ENCODE results near the gene NR3C2. TPM values are rescaled to one million over a fixed set of nuclear protein-coding genes. Genes with fewer than 3 reads are reported as not detected.

NR3C2 gene
- total and polyA plus RNA-seq, 10 of the 15 experiments (the other 5 are each of a cell fraction or from before 2014, with no cell fraction given), result 0.05 to 0.11 (median 0.08) TPM; not detected in 4

GRCh38 chr4:148224476-148224875 lies 217.7 kb downstream of the NR3C2 start:
- SMC1A ChIA-PET (ENCODE audit: uncharacterized antibody, unreplicated experiment), result interaction anchor here (0.6 to 1.1 kb wide), 4 partner anchors 11 to 746 kb away, joined by 3 to 5 read pairs (median 3); no protein-coding TSS in a partner anchor
- TF ChIP-seq IKZF2 (IDR thresholded peaks at IDR 0.05) (no peak), CBFB (IDR thresholded peaks at IDR 0.05; ENCODE audit: low read depth) (no peak), NR2F1 (conservative IDR thresholded peaks at IDR 0.05) (no peak), YY1 (IDR thresholded peaks at IDR 0.05; ENCODE audit: low read depth, low read length) (no peak), SIN3A (IDR thresholded peaks at IDR 0.05; ENCODE audit: low read depth, low read length) (no peak), CBX5 (IDR thresholded peaks at IDR 0.05; ENCODE audit: low read depth) (no peak), HCFC1 (IDR thresholded peaks at IDR 0.05; ENCODE audit: low read length) (no peak), SRF (IDR thresholded peaks at IDR 0.05; ENCODE audit: low read depth in 2 of 2, low read length in 2 of 2) (no peak), POLR2AphosphoS5 (IDR thresholded peaks at IDR 0.05; ENCODE audit: low read length) (no peak), RBBP5 (conservative IDR thresholded peaks at IDR 0.05) (no peak), SREBF2 (IDR thresholded peaks at IDR 0.05; ENCODE audit: low read length) (no peak), LARP7 (IDR thresholded peaks at IDR 0.05) (no peak), GABPA (IDR thresholded peaks at IDR 0.05; ENCODE audit: low read depth) (no peak)
- TF ChIP-seq, protein P1, sequence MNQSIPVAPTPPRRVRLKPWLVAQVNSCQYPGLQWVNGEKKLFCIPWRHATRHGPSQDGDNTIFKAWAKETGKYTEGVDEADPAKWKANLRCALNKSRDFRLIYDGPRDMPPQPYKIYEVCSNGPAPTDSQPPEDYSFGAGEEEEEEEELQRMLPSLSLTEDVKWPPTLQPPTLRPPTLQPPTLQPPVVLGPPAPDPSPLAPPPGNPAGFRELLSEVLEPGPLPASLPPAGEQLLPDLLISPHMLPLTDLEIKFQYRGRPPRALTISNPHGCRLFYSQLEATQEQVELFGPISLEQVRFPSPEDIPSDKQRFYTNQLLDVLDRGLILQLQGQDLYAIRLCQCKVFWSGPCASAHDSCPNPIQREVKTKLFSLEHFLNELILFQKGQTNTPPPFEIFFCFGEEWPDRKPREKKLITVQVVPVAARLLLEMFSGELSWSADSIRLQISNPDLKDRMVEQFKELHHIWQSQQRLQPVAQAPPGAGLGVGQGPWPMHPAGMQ (IDR thresholded peaks at IDR 0.05; ENCODE audit: borderline replicate concordance), result no peak
- TF ChIP-seq, protein P2, sequence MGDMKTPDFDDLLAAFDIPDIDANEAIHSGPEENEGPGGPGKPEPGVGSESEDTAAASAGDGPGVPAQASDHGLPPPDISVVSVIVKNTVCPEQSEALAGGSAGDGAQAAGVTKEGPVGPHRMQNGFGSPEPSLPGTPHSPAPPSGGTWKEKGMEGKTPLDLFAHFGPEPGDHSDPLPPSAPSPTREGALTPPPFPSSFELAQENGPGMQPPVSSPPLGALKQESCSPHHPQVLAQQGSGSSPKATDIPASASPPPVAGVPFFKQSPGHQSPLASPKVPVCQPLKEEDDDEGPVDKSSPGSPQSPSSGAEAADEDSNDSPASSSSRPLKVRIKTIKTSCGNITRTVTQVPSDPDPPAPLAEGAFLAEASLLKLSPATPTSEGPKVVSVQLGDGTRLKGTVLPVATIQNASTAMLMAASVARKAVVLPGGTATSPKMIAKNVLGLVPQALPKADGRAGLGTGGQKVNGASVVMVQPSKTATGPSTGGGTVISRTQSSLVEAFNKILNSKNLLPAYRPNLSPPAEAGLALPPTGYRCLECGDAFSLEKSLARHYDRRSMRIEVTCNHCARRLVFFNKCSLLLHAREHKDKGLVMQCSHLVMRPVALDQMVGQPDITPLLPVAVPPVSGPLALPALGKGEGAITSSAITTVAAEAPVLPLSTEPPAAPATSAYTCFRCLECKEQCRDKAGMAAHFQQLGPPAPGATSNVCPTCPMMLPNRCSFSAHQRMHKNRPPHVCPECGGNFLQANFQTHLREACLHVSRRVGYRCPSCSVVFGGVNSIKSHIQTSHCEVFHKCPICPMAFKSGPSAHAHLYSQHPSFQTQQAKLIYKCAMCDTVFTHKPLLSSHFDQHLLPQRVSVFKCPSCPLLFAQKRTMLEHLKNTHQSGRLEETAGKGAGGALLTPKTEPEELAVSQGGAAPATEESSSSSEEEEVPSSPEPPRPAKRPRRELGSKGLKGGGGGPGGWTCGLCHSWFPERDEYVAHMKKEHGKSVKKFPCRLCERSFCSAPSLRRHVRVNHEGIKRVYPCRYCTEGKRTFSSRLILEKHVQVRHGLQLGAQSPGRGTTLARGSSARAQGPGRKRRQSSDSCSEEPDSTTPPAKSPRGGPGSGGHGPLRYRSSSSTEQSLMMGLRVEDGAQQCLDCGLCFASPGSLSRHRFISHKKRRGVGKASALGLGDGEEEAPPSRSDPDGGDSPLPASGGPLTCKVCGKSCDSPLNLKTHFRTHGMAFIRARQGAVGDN (IDR thresholded peaks at IDR 0.05), result no peak
- BruUV-seq (replicated peaks), result no TSS peak

More at GRCh38 chr4:148224476-148224875, 217.7 kb downstream of the NR3C2 start:
- no peaks in the 10 kb centered on the region for H3K4me1 ChIP-seq (ENCODE audit: control insufficient read depth, insufficient read depth, low read length)
- no peaks in the 10 kb centered on the region for H3K79me2 ChIP-seq (ENCODE audit: control insufficient read depth, insufficient read depth, low read length)
- ATAC-seq (no peak), FAIRE-seq (no peak), DNase-seq (ENCODE audit: low read depth, low spot score) (no peak)
- WGBS (ENCODE audit: insufficient coverage, insufficient replicate concordance, low lambda C conversion rate, missing lambda C conversion rate), result 0% methylated on average over 3 of the region's 3 CpGs
- in situ Hi-C loops (cut with MboI), result no loop called here
- no peaks in the 10 kb centered on the region for H3K27me3 ChIP-seq (replicated peaks in 1 of 2; ENCODE audit: control insufficient read depth in 2 of 2, insufficient read depth in 2 of 2, low read length in 1 of 2)
- H3K27ac ChIP-seq (ENCODE audit: control insufficient read depth, insufficient read depth), result no peak overlapping the region
- H3K9ac ChIP-seq (ENCODE audit: control insufficient read depth, insufficient read depth, low read length), result no peak overlapping the region
- H3K9me3 ChIP-seq (replicated peaks; ENCODE audit: control insufficient read depth, insufficient read depth, low read length), result no peaks in the 10 kb centered on the region
- no peak overlapping the region for H3K4me2 ChIP-seq (ENCODE audit: control insufficient read depth, insufficient read depth)
- ChIA-PET RAD21 (ENCODE audit: unreplicated experiment) (no interaction called here), POLR2A (interaction anchor here (0.6 kb wide), 2 partner anchors 26 to 262 kb away, joined by 3 read pairs; no protein-coding TSS in a partner anchor), CTCF (interaction anchor here (0.6 to 1.1 kb wide), 3 partner anchors 11 to 99 kb away, joined by 3 read pairs; no protein-coding TSS in a partner anchor)
- no peaks in the 10 kb centered on the region for H4K20me1 ChIP-seq (ENCODE audit: control insufficient read depth, insufficient read depth)
- intact Hi-C loops (cut with micrococcal nuclease; ENCODE audit: unreplicated experiment), result loop anchor here (1.0 kb wide), 1 partner anchor 16 kb away; no protein-coding TSS in a partner anchor
- no peak overlapping the region for H2AFZ ChIP-seq (ENCODE audit: control insufficient read depth, low read depth, low read length)
- H3K36me3 ChIP-seq (ENCODE audit: control insufficient read depth in 2 of 2, insufficient read depth in 2 of 2, low read length in 1 of 2), result no peaks in the 10 kb centered on the region
- H3K4me3 ChIP-seq, result no peak overlapping the region
